OCI-LY3 (cell line): Measurements from ENCODE around the gene D2HGDH.

ENCODE experiments used
- EZH2phosphoT487 ChIP-seq: fragments of 200-600 bp; shearing (Covaris generic); IDR thresholded peaks from 2 replicates; pipeline ENCODE4 v1.6.1; 2018; ENCODE audit warnings: antibody characterized with exemption, mixed run types, low read depth
- TF ChIP-seq, protein P1 (sequence below): fragments of 200-600, 300-600 bp; sonication (generic); IDR thresholded peaks from 2 replicates; pipeline ENCODE4 v1.5.1; 2014; ENCODE audit warnings: antibody characterized with exemption, low read length, low read depth

DNA sequence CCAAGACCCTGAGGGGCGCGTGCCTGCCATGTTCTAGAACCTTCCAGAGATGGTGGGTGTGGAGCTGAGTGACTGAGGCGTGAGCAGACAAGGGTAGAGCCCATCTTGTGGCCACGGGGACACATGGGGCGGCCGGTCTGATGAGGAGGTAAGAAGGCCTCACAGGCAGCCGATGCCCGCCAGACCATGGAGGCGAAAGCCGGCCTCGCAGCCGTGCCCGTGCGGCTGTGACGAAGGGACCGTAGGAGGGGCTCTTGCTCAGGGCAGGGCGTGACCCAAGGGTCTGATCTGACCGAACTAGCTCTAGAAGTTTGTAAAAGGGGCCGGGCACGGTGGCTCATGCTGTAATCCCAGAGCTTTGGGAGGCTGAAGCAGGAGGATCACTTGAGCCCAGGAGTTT lies 19.6 kb downstream of the D2HGDH start:
- TF ChIP-seq, protein P1, sequence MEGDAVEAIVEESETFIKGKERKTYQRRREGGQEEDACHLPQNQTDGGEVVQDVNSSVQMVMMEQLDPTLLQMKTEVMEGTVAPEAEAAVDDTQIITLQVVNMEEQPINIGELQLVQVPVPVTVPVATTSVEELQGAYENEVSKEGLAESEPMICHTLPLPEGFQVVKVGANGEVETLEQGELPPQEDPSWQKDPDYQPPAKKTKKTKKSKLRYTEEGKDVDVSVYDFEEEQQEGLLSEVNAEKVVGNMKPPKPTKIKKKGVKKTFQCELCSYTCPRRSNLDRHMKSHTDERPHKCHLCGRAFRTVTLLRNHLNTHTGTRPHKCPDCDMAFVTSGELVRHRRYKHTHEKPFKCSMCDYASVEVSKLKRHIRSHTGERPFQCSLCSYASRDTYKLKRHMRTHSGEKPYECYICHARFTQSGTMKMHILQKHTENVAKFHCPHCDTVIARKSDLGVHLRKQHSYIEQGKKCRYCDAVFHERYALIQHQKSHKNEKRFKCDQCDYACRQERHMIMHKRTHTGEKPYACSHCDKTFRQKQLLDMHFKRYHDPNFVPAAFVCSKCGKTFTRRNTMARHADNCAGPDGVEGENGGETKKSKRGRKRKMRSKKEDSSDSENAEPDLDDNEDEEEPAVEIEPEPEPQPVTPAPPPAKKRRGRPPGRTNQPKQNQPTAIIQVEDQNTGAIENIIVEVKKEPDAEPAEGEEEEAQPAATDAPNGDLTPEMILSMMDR: no peak
- no peak for TF ChIP-seq EZH2phosphoT487
